Bronchial epithelial cell (primary cell): ENCODE measurements around the gene MRI1. TPM values are rescaled to one million over a fixed set of nuclear protein-coding genes. Genes with fewer than 3 reads are reported as not detected.
A peak's percentile ranks its signal among the peaks of the same experiment; 100 is the strongest.

Experiments
- DNase-seq: peaks from one replicate; pipeline ENCODE4 v3.0.0-alpha.2; 2010; ENCODE audit warnings: low read depth
- FAIRE-seq: peaks from 2 replicates; lab custom pipeline; 2011; peaks lifted over from hg19 to GRCh38; lab: Jason Lieb, UNC
- H3K27me3 ChIP-seq: 2 replicates; pipeline ENCODE4 v1.5.1; 2011; ENCODE audit warnings: low read length; ENCODE audit not compliant: control insufficient read depth, insufficient read depth
- H3K36me3 ChIP-seq: 2 replicates; pipeline ENCODE4 v1.5.1; 2011; ENCODE audit warnings: low read length; ENCODE audit not compliant: control insufficient read depth, insufficient read depth
- H3K4me3 ChIP-seq: 2 replicates; pipeline ENCODE4 v1.5.1; 2011; ENCODE audit warnings: mild to moderate bottlenecking, low read depth, low read length, control low read depth
- CTCF ChIP-seq: IDR thresholded peaks from 2 replicates; pipeline ENCODE4 v1.5.1; 2011; ENCODE audit warnings: mild to moderate bottlenecking, moderate library complexity, low read length, control low read depth, inconsistent platforms; ENCODE audit not compliant: insufficient read depth, severe bottlenecking
- total RNA-seq: library from RNA; depleted of rRNA; stranded (reverse); fragments of >200 nt; gene quantifications from 2 replicates; pipeline ENCODE4 v1.2.1, GENCODE V29; 2014

The MRI1 gene
- total RNA-seq, 1 donor from 2014 or later = 27.9 TPM

- H3K4me3 ChIP-seq = no peak overlapping the region
- FAIRE-seq = no peak
- H3K36me3 ChIP-seq = peaks cover 5% of the 10 kb centered on the region
- peak; percentile 82 for DNase-seq
- TF ChIP-seq CTCF = no peak
- no peaks in the 10 kb centered on the region for H3K27me3 ChIP-seq
Measured at GRCh38 chr19:13797870-13798269, 33.5 kb downstream of the MRI1 start.

- Histone ChIP-seq H3K36me3 (peaks cover 5% of the 10 kb centered on the region), H3K4me3 (no peak overlapping the region), H3K27me3 (no peaks in the 10 kb centered on the region)
- no peak for FAIRE-seq
- TF ChIP-seq CTCF = no peak
- DNase-seq = no peak
Measured at GRCh38 chr19:13799669-13800068, 35.3 kb downstream of the MRI1 start.

- no peak overlapping the region for H3K4me3 ChIP-seq
- H3K27me3 ChIP-seq = no peaks in the 10 kb centered on the region
- TF ChIP-seq CTCF = no peak
- H3K36me3 ChIP-seq = peaks cover 15% of the 10 kb centered on the region
- DNase-seq (no peak), FAIRE-seq (no peak)
Measured at GRCh38 chr19:13803038-13803437, 38.7 kb downstream of the MRI1 start.

- FAIRE-seq = no peak
Measured at GRCh38 chr19:13804830-13805683, 40.7 kb downstream of the MRI1 start.

GRCh38 chr19:13806728-13807127 is 42.4 kb downstream of the MRI1 start:
- Histone ChIP-seq H3K36me3 (peaks cover 10% of the 10 kb centered on the region), H3K27me3 (no peaks in the 10 kb centered on the region)

More at GRCh38 chr19:13804830-13805683, 40.7 kb downstream of the MRI1 start:
- Histone ChIP-seq H3K36me3 (peaks cover 11% of the 10 kb centered on the region), H3K4me3 (no peak overlapping the region), H3K27me3 (no peaks in the 10 kb centered on the region)
- TF ChIP-seq CTCF = peak; percentile 7
- DNase-seq = no peak

More at GRCh38 chr19:13806728-13807127, 42.4 kb downstream of the MRI1 start:
- no peak for DNase-seq
- TF ChIP-seq CTCF = no peak
- no peak overlapping the region for H3K4me3 ChIP-seq
- no peak for FAIRE-seq
